Testis (tissue), 3 donors: ENCODE data around the gene TBC1D13. TPM values are rescaled to one million over a fixed set of nuclear protein-coding genes. Genes with fewer than 3 reads are reported as not detected.

Experiments
- DNase-seq: peaks from one replicate; pipeline ENCODE4 v3.0.0-alpha.2; 2019
- H3K27ac ChIP-seq, 2 donors: fragments of 200-600 bp; sonication (generic); one replicate each; pipeline ENCODE4 v1.5.1; 2019
- H3K27me3 ChIP-seq: fragments of 200-600 bp; sonication (generic); one replicate; pipeline ENCODE4 v1.5.1; 2019
- H3K36me3 ChIP-seq: fragments of 200-600 bp; sonication (generic); one replicate; pipeline ENCODE4 v1.5.1; 2017; ENCODE audit warnings: low read depth; ENCODE audit errors: missing control alignments
- H3K4me1 ChIP-seq: fragments of 200-600 bp; sonication (generic); one replicate; pipeline ENCODE4 v1.5.1; 2019
- H3K4me3 ChIP-seq, 2 donors: fragments of 200-600 bp; sonication (generic); one replicate each; pipeline ENCODE4 v1.5.1; 2017 to 2019
- H3K9me3 ChIP-seq: fragments of 200-600 bp; sonication (generic); one replicate; pipeline ENCODE4 v1.5.1; 2017
- POLR2A ChIP-seq: fragments of 450-650 bp; IDR thresholded peaks from one replicate; pipeline ENCODE4 v1.6.1; 2017; ENCODE audit warnings: antibody characterized with exemption, mild to moderate bottlenecking, moderate library complexity
- WGBS, 2 donors: methylation state at CpG; one replicate each; pipeline ENCODE4 v1.1.5; 2018; 5-methylcytosine and 5-hydroxymethylcytosine counted together
- intact Hi-C: fragments of 100-400 bp; cut with DNase I; formaldehyde crosslinking; loops from one replicate; pipeline ENCODE4 v1.15.1; 2023; ENCODE audit warnings: low total_unique reads
- polyA plus RNA-seq: library from polyadenylated mRNA; stranded (reverse); fragments of 350-450 nt; fragmentation: Illumina TruSeq; extraction: RNeasy Lipid Tissue Mini Kit (QIAGEN cat#74804); gene quantifications from one replicate; pipeline ENCODE4 v1.2.3, GENCODE V29; 2014; ENCODE audit warnings: low read depth, low replicate concordance; ENCODE audit not compliant: insufficient read depth
- total RNA-seq, 2 donors: library from RNA; depleted of rRNA; stranded (reverse); fragments of >200 nt; gene quantifications; one replicate each; pipeline ENCODE4 v1.2.3, GENCODE V29; 2016
- TF ChIP-seq, protein P1 (sequence below), 3 experiments: fragments of 450-650 bp in 2 of 3; fragments of 200-600 bp in 1 of 3; sonication (generic) in 1 of 3; IDR thresholded peaks; one replicate each; pipeline ENCODE4 v1.5.1; 2016 to 2019; ENCODE audit warnings: antibody characterized with exemption in 3 of 3, mild to moderate bottlenecking in 2 of 3, moderate library complexity in 1 of 3

TBC1D13 gene
- total and polyA plus RNA-seq, 3 donors from 2014 or later = 14.3 to 15.7 (median 15.5) TPM

DNA sequence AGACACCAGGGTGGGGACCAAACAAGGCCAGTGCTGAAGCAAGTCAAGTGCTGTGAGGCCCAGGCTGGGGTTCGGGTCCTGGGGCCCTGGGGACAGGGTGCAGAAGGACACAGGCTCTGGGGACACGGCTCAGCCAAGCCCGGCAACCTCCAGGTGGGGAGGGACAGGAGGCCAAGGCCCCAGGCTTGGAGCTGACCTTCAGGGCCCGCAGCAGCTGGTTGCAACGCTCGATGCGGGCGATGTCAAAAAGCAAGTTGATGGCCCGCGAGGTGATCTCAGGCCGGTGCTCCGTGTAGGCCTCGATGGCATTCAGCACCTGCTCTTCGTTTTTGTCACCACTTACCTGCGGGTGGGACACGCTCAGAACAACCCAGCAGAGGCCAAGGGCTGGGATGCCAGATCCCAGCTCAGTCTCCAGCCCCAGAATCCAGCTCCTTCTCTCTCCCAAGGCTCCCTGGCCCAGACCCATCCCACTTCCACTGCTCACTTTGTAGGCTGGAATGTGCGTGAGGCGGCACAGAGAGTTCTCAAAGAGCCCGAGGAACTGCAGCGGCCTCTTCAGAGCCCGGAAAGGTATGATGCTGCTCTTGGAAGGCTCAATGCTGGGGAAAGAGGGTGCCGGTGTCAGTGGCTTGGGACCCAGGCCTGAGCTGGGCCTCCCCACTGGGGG, 36.0 kb upstream of the TBC1D13 start:
- no peaks in the 10 kb centered on the region for H3K27me3 ChIP-seq
- no peaks in the 10 kb centered on the region for H3K9me3 ChIP-seq
- DNase-seq = no peak
- intact Hi-C loops = no loop called here
- no peak overlapping the region for H3K27ac ChIP-seq
- peaks cover 4% of the 10 kb centered on the region for H3K4me1 ChIP-seq
- TF ChIP-seq, protein P1, sequence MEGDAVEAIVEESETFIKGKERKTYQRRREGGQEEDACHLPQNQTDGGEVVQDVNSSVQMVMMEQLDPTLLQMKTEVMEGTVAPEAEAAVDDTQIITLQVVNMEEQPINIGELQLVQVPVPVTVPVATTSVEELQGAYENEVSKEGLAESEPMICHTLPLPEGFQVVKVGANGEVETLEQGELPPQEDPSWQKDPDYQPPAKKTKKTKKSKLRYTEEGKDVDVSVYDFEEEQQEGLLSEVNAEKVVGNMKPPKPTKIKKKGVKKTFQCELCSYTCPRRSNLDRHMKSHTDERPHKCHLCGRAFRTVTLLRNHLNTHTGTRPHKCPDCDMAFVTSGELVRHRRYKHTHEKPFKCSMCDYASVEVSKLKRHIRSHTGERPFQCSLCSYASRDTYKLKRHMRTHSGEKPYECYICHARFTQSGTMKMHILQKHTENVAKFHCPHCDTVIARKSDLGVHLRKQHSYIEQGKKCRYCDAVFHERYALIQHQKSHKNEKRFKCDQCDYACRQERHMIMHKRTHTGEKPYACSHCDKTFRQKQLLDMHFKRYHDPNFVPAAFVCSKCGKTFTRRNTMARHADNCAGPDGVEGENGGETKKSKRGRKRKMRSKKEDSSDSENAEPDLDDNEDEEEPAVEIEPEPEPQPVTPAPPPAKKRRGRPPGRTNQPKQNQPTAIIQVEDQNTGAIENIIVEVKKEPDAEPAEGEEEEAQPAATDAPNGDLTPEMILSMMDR (IDR thresholded peaks at IDR 0.05) = no peak
- no peak for TF ChIP-seq POLR2A
- 89 to 90% methylated on average over 12 to 22 of the region's 22 CpGs for WGBS, 2 donors
- H3K4me3 ChIP-seq = no peak overlapping the region
- H3K36me3 ChIP-seq = no peaks in the 10 kb centered on the region

DNA sequence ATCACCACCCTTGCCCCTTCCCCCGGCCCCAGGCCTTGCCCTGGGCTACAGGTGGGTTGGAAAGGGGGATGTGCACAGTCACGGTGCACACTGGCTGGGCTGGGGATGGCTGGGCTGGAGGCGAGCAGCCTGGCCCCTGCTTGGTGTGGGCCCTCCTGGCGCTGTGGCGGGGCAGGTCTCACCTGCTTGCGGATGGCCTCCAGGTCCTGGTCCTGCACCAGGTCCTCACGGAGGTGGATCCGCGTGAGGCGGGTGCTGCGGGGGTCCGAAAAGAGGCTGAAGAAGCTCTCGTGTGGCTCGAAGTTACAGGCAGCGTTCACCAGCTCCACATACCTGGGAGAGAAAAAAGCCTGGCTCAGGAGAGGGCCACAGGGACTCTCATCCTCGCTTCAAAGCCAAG, 33.4 kb upstream of the TBC1D13 start:
- TF ChIP-seq, protein P1 (IDR thresholded peaks at IDR 0.05) = no peak
- TF ChIP-seq POLR2A = no peak
- Histone ChIP-seq H3K4me1 (no peaks in the 10 kb centered on the region), H3K9me3 (no peaks in the 10 kb centered on the region), H3K27me3 (no peaks in the 10 kb centered on the region), H3K4me3 (no peak overlapping the region), H3K36me3 (no peaks in the 10 kb centered on the region), H3K27ac (no peak overlapping the region)
- DNase-seq = no peak
- intact Hi-C loops = no loop called here
- 91 to 94% methylated on average over 11 to 16 of the region's 16 CpGs for WGBS, 2 donors

DNA sequence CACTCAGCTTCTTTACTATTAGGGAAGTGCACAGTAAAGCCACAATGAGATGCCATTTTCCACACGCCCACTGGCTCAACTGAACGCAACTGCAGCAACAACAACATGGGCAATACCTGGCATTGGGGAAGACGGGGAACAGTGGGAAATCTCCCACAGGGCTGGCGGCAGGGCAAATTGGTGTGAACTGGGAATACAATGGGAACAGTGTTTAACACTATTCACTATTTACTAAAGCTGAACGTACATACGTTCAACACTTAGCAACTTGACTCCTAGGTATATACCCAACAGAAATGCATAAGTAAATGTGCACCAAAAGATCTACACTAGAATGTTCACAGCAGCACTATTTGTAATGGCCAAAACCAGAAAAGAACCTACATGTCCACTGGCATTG, 29.5 kb upstream of the TBC1D13 start:
- no peak for DNase-seq
- WGBS, 2 donors = 80 to 95% methylated on average over 6 of the region's 6 CpGs
- Histone ChIP-seq H3K27me3 (no peaks in the 10 kb centered on the region), H3K36me3 (no peaks in the 10 kb centered on the region), H3K4me3 (no peak overlapping the region), H3K4me1 (no peaks in the 10 kb centered on the region), H3K9me3 (no peaks in the 10 kb centered on the region), H3K27ac (no peak overlapping the region)
- TF ChIP-seq POLR2A = no peak
- TF ChIP-seq, protein P1 (IDR thresholded peaks at IDR 0.05) = no peak
- intact Hi-C loops = no loop called here

DNA sequence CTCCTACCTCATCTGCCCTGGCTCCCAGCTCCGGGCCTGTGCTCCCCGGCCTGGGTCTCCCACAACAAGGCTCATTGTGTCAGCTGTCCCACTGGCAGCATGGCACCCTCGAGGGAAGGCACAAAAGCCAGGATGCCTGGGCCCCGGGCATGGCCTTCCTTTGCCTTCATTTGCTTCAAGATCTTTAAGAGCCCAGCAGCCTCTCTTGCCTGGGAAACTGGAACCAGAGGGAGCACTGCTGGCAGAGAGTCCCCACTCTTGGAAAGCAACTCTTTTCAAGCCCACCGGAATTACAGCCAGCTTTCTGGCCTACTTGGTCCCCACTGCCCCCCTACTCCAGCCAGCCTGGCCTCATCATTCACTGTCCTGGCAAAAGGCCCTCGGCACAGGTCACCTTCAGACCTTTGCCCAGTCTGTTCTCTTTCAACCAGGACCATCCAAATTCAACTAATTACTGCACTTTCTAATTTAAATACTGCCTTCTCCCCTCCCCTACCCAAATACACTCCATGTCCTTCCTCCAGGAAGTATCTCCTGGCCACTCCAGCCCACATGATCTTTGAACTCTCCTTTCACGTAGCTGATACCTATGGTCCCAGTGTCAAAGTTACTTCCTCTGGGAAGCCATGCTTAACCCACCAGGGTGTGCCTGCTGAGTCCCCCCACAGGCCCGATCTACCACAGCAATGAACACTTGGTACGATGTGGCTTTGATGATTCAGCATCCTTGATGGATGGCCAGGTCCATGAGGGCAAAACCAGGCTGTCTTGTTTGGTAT, 24.2 kb upstream of the TBC1D13 start:
- Histone ChIP-seq H3K9me3 (no peaks in the 10 kb centered on the region), H3K27me3 (no peaks in the 10 kb centered on the region), H3K27ac (no peak overlapping the region), H3K4me3 (no peak overlapping the region), H3K36me3 (no peaks in the 10 kb centered on the region), H3K4me1 (no peaks in the 10 kb centered on the region)
- intact Hi-C loops = no loop called here
- TF ChIP-seq, protein P1 (IDR thresholded peaks at IDR 0.05) = no peak
- no peak for TF ChIP-seq POLR2A
- WGBS, 2 donors = 81 to 92% methylated on average over 9 of the region's 9 CpGs
- no peak for DNase-seq
